ELR (cell line): ENCODE results near the gene PLEKHG4.

Experiments
- DNase-seq: peaks from one replicate; pipeline ENCODE4 v3.0.0-alpha.2; 2015; ENCODE audit warnings: low read depth

The PLEKHG4 gene

DNA sequence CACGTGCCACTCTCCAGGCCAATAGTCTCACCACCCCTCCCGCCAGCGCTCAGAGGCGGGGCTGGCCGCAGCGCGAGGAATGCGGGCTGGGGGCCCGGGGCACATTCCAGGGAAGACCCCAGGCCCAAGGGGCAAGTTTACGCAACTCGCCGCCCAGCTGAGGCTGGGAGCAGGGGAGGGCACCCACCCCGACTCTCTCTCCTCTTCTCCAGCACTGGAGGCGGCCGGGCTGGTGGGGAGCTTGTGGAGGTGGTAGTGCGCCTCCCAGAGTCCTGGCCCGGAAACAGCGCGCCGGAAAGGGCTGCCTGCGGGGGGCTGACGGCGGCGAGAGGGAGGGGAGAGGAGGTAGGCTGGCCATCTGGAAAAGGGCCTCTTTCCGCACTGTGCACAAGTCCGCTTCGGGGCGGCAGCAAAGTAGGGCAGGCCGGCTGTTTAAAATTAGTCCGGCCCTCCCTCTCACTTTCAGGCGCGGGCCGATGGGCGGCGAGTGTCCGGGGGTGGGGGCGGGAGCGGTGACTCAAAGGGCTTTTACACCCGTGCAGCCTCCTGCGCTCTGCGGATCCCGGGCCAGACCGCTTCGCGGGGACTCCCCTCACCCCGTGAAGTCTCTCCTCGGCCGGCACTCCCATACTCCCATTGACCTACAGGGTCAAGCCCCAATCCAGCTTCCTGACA is 33.1 kb upstream of the PLEKHG4 start:
- peak; percentile 85 for DNase-seq

DNA sequence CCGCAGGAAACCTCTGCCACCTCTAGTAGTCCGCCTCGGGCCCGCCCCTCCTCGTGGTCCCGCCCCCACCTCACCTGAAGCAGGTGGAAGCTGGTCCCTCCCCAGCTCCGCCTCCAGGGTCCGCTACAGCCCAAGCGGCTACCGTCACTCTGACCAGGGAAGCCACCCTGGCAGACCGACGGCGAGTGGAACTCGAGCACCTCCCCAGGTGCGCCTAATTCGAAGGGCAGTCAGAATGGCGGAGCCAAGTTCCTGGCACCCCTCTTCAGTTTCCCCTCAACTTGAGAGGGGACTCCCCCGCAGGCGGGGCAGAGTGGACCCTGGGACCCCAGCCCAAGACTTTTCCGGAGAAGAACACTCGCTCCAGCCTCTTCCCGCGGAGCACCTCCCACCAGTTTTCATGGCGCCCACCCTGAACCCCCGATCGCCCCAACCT is 32.6 kb upstream of the PLEKHG4 start:
- DNase-seq: peak; percentile 43

DNA sequence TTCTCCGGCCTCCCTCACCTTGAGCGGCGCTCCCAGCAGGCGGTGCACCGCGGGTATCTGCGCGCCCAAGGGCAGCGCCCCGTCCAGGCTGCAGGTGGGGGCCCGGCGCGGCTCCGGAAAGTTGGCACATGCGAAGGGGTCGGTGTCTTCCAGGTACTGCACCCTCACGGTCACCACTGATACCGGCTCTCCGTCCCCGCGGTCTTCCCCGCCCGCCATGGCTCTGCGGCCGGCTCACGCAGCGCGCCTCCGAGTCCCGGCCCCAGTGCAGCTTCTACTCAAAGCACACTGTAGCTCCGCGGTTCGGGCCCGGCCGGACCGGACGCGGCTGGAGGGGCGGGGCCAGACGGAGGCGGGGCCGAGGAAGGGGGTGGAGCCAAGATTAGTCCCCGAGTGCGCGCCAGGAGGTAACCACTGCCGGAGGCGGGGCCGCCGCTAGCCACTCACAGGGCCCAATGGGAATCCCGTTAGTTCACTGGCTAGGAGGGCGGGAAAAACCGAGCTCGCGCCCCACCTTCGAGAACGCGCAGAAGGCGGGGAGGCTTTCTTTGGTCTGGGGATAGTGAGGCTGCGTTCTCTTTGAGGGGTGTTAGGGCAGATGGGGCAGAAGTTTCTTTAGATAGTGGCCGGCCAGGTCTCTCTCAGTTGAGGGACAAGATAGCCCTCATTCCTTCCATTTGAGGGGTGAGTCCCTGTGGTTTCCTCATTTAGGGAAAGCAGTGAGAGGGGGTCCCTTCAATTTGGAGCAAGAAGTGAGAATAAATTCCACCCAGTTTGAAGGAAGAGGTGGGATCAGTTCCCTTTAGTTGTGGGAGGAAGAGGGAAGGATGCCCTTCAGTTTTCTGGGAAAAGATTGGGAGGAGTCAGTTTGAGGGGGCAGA is 31.9 kb upstream of the PLEKHG4 start, which contains the start of gene FHOD1:
FHOD1 (minus strand) TSS at position 290 of the 881 bp plus-strand sequence; CDS start at position 219, 71 bp downstream.
- peak; percentile 98 for DNase-seq

DNA sequence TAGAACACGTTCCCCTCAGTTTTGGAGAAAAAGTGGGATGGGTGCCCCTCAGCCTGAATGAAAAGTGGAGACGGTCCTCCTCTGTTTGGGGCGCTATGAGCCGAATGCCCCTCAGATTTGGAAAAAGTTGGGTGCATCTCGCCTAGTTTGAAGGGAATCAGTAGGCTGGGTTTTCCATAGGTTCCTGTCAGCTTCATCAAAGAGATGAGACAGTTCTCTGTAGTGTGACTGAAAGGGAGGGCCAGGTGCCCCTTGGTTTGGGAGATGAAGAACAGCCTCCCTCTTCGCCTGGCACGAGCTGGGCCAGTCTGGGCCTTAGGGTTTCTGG is 31.3 kb upstream of the PLEKHG4 start:
- DNase-seq: peak; percentile 49

DNA sequence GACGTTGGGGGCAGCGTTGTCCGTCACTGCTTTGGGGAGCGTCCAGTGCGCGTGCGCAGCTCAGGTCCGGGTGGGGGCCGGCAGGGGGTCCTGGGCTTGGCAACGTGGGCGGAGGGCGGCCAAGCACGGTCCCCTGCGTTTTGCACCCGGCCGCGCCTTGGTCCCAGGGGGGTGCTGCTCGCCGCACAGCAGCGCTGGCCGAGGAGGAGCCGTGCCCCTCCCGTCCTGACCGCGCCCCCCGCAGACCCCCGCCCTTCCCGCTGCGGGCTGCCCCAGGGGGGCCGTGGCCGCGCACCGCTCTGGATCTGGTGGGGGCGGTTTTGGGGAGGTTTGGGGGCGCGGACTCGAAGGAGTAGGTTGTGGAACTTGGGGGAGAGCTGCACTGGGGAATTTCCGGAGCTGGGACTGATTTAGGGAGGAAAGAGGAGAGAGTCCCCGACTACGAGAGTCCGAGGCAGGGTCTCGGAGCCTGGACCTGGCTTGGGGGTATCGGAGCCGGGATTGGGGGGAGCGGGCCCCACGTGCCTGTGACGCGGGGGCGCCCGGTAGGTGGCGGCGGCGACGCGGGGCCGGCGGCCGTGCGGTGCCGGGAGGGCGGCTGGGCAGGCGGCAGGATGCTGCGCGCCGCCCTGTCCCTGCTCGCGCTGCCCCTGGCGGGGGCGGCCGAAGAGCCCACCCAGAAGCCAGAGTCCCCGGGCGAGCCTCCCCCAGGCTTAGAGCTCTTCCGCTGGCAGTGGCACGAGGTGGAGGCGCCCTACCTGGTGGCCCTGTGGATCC is 30.7 kb upstream of the PLEKHG4 start, which contains the start of gene SLC9A5:
SLC9A5 (plus strand) TSS at position 579 of the 777 bp plus-strand sequence; CDS start at position 615, 36 bp downstream.
- DNase-seq: peak; percentile 57

DNA sequence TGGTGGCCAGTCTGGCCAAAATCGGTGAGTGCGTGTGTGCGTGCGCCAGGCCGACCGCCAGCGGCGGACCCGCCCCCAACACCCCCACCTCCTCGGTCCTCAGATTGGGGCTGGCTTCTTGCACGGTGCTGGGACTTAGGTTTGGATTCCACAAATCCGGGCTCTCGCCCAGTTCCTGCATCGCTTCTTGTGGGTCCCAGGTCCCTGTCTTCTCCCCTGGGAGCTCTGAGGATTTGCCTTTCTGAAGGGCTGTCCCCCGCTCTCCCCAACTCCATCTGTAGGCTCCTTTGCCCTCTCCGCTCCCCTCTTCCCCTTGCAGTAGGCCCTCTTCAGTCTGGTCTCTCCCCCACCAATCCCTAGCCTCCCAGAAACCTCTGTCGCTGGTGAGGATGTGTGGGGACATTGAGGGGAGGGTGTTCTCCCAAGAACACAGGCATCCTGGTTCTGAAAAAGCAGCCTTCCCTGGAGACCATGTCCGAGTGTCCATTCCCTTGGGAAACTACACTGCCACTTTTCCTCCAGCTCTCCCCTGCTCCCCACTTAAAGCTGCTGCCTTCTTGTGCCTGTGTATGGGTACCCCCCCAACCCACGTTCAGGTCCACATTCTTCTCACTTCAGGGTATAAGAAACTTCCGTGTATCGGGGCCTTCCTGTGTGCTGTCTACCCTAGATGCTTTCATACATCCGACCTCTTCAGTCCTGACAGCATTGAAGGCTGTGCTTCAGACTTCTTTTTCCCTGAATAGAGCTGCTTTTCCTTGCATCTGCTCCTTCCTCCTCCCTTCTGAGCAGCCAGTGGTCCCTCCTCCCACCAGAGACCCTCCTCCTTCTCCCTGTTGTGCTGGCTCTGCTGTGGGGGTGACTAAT is 29.9 kb upstream of the PLEKHG4 start:
- peak; percentile 31 for DNase-seq

DNA sequence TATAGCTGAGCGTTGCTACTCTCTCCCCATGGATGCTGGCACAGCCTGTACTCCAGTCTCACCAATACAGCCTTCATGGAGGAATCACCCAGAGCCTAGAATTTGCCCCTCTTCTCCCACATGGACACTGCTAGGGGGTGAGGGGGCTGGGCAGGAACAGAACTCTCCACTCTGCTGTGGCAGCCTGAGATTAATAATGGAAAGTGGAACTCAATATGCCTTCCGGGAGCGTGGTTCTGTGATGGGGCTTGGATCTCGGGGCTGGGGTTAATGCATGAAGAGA is 29.3 kb upstream of the PLEKHG4 start:
- no peak for DNase-seq

DNA sequence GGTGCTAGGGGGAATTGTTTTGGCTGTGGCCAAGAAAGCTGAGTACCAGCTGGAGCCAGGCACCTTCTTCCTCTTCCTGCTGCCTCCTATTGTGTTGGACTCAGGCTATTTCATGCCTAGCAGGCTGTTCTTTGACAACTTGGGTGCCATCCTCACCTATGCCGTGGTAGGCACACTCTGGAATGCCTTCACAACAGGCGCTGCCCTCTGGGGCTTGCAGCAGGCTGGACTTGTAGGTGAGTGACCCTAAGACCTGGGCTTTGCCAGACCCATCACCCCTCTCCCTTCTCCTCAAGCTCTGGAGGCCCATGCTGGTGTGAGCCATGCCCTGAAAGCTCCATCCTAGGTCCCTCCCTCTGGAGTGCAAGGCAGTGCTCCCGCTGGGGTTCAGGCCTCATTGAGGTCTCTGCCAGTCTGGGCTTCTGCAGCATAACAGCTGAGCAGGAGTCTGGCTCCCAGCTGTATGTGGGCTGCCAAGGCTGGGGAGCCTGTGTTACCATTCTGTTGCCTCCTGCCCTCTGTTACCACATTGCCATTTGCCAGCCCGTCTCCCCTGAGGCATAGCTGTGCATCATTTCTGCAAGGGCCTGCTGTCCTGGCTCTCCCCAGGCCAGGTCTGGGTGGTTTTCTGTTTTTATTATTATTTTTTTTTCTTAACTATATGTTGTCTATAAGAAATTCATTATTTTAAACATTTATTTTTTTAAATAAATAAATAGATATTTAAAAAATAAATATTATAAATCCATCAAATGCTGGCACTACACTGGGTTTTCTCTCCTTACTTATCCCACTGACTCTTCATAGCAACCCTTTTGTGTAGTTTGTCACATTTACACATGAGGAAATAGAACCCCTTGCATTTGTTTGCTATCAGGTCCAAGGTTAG is 26.5 kb upstream of the PLEKHG4 start:
- DNase-seq: no peak

DNA sequence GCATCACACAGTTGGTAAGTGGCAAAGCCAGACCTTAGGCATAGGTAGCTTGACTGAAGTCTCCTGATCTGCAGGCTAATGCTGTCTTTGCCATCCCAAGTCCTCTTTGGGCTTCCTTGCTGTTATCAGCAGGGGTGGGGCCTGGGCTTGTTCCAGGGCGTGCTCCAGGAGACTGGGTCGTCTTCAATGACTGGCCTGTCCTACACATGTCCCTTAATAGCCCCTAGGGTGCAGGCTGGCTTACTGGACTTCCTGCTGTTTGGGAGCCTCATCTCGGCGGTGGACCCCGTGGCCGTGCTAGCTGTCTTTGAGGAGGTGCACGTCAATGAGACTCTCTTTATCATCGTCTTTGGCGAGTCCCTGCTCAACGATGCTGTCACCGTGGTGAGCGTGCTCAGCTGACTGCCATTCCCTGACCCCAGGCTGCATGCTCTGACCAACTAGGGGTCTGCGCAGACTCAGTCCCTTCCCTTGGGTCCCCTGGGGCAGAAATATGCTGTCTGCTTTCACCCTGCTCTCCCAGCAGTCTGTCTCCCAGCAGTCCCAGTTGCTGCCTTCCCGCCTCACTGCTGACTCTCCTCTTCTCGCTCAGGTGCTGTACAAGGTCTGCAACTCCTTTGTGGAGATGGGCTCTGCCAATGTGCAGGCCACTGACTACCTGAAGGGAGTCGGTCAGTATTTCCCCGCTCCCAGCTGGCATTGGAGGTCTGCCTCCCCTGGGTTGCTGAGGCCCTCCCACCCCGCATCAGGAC is 24.4 kb upstream of the PLEKHG4 start:
- DNase-seq: no peak

DNA sequence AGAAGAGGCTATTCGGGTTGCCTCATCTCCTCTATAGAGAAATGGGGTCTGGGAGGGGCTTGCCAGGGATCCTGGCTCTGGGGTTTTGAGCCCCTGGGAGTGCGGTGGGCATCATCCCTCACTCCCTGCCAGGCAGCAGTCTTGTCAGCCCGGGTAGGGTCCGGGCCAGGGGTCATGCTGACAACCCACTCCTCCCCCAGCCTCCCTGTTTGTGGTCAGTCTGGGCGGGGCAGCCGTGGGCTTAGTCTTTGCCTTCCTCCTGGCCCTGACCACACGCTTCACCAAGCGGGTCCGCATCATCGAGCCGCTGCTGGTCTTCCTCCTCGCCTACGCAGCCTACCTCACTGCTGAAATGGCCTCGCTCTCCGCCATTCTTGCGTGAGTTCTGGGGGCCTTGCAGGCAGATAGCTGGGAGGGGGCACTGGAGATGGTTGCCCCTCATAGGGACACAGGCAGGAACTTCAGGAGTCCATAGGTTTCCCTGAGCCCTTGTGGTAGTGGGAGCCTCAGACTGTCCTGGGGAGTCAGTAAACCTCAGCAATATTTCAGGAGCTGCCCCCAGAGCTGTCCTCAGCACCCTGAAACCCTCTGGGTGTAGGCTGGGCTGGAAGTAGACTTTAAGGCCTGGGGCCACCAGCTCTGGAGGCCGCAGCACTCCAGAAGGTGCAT is 23.6 kb upstream of the PLEKHG4 start:
- no peak for DNase-seq

DNA sequence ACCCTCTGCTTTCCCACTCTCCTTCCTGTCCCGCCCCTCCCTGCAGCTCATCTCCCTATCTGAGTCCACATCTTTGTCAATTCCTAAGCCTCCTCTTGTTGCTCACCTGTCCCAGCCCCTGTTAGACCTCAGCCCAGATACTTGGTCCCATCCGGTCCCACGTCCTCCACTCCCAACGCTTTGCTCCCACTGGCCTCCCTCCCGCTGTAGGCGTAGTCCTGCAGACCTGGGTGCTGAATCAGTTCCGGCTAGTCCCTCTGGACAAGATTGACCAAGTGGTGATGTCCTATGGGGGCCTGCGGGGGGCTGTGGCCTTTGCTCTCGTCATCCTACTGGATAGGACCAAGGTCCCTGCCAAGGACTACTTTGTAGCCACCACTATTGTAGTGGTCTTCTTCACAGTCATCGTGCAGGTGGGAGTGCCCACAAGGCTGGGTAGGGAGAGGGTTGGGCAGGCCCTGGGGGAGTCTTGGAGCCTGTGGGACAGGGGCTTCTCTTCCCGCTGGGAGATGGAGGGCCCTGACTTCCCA is 22.6 kb upstream of the PLEKHG4 start:
- no peak for DNase-seq

DNA sequence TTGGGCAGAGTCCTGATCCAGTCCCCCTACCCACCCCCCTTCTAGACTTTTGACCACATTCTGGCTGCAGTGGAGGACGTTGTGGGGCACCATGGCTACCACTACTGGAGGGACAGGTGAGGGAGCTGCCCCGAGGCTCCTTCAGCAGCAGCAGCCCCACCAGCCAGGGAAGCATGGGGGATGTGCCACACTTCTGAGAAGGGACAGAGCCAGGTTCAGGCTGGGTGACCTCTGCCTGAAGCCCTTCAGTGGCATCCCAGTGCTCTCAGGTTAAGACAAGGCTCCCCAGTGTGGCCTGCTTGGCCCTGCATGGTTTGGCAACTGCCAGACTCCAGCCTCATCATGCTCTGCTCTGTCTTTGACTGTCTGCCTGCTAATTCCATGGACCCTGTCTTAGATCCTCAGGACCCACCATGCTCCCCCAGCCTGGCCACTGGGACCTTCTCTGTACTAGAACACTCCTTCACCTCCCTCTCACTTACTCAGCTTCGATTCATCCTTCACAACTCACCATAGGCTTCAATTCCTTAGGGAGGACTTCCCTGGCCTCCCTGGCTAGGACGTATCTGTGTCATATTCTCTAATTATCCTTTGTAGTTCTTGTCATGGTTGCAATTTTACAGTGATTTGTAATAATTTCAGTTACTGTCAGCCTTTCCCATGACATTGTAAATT is 21.7 kb upstream of the PLEKHG4 start:
- DNase-seq: no peak

DNA sequence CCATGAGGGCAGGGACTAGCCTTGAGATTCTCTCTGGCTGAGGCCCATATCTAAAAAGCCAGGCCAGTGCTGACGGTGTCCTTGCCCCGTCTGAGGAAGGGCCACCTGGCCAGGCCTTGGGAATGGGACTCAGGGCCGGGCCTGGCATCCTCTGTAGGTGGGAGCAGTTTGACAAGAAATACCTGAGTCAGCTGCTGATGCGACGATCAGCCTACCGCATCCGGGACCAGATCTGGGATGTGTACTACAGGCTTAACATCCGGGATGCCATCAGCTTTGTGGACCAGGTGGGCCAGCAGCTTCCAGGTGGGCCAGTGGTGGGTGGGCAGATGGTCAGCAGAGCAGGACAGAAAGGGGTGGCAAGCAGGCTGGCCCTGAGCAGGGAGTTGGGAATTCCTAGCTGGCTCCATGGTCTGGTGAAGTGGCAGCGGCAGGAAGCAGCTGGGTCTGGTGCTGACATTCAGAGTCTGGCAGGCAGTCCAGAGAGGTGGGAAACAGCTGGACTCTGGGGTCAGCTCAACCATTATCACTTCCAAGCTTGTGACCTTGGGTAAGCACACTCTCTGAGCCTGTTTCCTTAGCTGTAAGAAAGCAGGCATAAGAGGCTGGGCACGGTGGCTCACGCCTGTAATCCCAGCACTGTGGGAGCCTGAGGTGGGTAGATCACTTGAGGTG is 21.0 kb upstream of the PLEKHG4 start:
- no peak for DNase-seq

DNA sequence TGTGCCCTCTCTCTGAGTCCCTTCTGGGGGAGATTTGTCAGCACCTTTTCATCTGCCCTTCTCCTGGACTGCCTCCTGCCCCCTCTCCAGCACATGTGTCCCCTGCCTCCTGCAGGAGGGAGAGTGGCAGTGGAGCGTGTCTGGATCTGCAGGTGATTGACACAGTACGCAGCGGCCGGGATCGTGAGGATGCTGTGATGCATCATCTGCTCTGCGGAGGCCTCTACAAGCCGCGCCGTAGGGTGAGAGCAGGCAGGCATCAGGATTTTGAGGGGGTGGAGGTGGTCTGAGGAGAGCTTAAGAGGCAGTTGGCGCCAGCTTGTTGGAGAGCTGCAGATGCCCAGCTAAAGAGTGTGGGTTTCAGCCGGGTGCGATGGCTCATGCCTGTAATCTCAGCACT is 19.6 kb upstream of the PLEKHG4 start:
- no peak for DNase-seq

DNA sequence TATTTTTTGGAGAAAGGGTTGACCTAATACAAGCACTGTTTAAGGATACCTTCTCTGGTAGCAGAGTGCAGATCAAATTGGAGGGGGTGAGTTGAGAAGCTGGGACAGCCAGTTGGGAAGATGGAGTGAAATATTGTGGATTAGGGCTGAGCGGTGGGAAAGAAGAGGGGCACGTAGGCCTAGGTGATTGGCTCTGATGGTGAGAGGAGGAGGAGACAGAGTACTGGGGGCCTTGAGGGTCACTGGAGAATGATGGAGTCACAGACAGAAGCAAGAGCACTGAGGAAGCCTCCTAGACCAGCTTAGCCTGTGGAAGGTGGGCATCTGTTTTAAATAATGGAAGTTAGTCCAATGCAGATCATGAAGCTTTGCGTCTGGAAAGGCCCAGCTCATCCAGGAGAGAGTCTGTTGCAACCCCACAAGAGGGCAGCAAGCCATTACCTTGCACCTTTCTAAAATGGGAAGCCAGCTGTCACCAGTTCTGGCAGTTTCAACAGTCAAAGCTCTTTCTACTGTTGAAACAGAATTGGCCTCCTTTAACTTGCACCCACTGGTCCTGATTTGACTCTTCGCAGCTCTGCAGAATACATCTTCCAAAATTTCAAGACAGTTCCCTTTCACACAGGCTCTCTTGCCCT is 18.8 kb upstream of the PLEKHG4 start:
- peak; percentile 71 for DNase-seq

DNA sequence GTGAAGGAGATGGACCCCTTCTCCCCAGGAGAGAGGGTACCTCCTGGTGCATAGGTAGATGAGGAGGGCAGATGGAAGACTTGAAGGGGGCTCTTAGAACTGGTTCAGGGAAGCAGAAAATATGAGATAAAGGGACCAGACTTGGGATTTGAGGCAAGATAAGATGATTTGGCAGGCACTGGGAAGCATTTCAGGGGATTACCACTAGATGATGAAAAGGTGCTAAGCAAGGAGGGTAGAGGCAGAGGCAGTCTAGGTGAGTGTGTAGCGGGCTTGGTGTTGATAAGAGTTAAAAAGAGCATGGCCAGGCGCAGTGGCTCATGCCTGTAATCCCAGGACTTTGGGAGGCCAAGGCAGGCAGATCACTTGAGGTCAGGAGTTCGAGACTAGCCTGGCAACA is 16.1 kb upstream of the PLEKHG4 start:
- DNase-seq: no peak

DNA sequence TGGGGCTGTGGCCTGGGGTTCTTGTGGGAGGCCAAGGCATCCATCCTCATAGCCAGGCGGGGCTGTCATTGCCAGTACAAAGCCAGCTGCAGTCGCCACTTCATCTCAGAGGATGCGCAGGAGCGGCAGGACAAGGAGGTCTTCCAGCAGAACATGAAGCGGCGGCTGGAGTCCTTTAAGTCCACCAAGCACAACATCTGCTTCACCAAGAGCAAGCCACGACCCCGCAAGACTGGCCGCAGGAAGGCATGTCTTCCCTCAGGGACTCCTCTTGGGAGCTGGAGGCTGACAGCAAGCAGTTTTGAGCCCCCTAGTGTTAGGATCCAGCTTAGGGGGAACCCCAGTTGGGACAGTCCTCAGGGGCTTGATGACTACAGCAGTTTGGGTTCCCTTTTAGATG is 15.1 kb upstream of the PLEKHG4 start:
- peak; percentile 31 for DNase-seq

DNA sequence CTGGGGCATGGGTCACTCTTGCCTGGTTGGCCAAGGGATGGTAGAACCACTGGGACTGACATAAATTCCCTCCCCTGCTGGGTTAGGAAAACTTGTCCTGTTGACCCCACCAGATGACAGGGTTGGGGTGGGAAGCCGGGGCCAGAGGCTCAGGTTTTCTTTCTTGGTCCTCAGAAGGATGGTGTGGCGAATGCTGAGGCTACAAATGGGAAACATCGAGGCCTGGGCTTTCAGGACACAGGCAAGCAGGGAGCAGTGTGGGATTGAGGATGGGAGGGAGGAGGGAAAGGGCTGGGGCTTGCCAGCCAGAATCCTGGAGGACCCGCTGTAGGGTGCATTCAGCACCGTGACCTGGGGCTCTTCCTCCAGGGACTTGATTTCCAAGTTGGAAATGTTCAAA is 14.5 kb upstream of the PLEKHG4 start:
- DNase-seq: no peak
